HG02642 (cell line): ENCODE data around the gene C13orf46.

ENCODE experiments used
- ATAC-seq: cut with Tn5 transposase; IDR thresholded peaks from one replicate; pipeline ENCODE4 v1.9.1; 2021; ENCODE audit warnings: mild to moderate bottlenecking; ENCODE audit not compliant: unreplicated experiment, poor library complexity

C13orf46 gene

GRCh38 chr13:113958373-113958772 lies 15.5 kb downstream of the C13orf46 start:
- ATAC-seq: no peak

DNA sequence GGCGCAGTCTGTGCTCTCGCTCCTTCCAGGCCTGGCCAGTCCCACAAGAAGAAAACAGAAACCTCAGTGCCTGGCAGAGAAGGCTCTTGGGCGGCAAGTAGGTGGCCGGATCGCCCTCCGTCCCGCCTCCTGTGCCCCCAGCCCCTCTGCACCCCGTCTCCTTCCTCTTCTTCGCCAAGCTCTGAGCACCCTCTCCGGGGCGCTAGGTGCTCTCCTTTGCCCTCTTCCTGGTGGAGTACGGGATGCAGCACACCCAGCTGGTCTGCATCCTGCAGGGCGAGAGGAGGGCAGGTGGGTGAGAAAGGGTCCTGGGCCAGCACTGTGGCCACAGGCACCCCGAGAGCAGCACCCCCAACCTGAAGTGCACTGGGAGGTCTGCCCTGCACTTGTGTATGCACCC lies 17.3 kb downstream of the C13orf46 start:
- ATAC-seq: no peak

GRCh38 chr13:113955691-113956090 lies 18.2 kb downstream of the C13orf46 start:
- no peak for ATAC-seq

- no peak for ATAC-seq
Measured at GRCh38 chr13:113955235-113955634, 18.6 kb downstream of the C13orf46 start.

GRCh38 chr13:113954046-113954835 lies 19.6 kb downstream of the C13orf46 start:
- no peak for ATAC-seq

DNA sequence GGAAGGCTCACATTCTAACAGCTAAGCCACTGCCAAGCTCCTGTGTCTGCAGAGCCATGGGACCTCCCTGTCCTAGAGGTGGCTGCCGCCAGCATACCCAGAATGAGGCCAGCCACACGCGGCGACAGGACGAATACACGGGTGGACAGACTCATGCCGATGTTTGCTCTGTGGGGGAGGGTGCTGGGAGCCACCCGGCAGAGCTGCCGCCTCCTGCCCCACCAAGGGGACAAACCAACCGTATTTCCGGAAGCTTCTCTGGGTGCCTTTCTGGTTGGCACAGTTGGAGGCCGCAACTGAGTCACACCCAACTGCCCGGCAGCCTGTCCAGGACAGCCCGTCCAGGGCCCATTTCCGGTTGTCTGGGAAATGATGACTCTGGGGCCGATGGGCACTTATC lies 20.3 kb downstream of the C13orf46 start:
- no peak for ATAC-seq

- ATAC-seq: no peak
Measured at GRCh38 chr13:113952983-113953520, 20.8 kb downstream of the C13orf46 start.

DNA sequence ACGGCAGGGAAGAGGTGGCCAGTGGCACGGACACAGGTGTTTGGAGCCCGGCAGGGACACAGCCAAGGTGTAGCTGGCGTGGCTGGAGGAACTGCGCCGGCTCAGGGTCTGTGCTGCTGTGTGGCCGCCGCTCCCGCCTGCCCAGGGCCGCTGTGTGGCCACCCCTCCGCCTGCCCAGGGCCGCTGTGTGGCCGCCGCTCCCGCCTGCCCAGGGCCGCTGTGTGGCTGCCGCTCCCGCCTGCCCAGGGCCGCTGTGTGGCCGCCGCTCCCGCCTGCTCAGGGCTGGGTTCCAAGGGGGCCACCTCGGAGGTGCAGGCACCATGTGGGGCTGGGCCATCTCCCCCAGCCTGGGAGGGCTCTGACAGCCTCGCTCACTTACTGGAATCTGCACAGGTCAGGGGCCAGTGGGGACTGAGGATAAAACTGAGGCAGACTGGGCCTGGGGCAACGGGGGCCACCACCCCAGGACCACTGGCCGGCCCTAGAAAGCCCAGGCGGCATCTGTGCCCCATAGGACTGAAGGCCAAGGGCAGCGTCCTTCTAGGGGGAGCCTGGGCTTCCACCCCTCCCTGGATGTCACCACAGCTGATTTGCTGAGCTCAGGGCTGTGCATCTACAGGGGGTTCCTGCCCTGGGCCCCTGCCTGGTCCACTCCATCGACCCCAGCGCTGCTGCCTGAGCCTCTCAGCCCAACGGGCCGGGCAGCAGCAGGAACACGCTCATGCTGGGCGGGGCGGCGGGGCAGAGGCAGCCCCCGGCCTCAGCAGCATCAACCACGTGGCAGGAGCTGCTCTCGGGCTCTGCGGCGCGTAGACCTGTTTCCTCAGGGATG lies 21.5 kb downstream of the C13orf46 start:
- ATAC-seq: no peak

GRCh38 chr13:113951246-113951999 lies 22.5 kb downstream of the C13orf46 start:
- peak; percentile 74 for ATAC-seq

- ATAC-seq: peak; percentile 31
Measured at GRCh38 chr13:113950451-113951245, 23.2 kb downstream of the C13orf46 start.

GRCh38 chr13:113949546-113949945 lies 24.3 kb downstream of the C13orf46 start:
- ATAC-seq: no peak

DNA sequence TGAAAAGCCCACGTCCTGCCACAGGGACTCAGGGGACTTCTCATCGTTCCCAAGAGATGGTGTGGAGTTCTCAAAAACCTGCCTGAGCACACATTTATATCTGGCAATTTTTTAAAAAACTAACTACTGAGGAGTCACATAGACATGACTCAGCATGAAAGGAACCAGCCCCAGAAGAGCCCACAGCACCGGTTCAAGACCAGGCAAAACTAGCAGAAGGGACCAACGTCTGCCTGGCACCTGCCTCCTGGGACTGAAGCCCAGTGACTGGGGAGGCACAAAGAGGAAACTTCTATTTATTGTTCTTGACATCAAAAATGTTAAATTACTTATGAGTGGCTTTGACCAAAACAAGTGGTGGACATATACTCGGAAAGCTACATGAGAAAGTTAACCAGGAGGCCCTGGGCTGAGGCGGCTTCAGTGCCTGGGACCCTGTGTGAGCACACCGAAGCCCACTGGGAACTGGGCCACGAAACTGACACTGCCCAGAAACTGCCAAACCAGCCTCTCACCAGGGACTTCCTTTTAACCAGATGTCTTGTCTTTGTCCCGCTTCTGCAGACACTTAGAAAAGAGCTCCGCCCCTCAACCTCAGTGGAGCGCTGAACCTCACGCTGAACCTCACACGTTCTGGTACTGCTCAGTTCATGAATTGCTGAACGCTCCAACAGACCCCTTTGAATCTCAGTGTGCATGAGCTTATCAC lies 25.7 kb downstream of the C13orf46 start:
- ATAC-seq: no peak

DNA sequence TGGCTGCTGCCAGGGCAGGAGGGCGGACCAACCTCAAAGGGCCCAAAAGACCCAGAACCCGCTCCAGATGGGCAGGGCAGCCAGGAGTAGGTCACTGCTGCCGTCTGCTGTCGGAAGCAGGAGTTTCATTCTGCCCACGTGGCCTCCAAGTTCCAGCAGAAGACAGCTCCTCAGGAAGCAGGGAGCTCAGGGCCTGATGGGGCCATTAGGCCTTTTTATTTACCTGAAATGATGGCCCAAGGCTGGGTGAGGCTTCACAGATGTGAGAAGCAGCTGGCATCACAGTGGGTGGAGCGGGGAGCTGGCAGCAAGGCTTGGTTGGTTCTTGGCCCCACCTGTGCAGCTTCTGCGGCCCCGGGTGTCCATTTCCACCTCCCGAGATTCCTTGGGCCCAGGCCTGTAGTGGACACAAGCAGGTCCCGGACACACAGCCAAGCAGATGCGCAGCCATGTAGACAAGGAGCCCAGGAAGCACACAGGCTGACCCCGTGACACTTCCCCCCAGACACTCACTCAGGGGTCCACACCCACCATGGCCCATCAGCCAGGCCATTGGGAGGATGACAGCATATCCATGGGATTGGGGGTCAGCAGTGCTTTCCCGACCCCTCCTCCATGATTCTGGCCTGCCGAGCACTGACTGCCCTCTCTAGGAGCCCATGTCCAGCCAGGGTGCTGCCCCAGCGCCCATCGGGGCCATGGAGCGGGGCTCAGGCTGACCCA lies 26.4 kb downstream of the C13orf46 start:
- no peak for ATAC-seq

DNA sequence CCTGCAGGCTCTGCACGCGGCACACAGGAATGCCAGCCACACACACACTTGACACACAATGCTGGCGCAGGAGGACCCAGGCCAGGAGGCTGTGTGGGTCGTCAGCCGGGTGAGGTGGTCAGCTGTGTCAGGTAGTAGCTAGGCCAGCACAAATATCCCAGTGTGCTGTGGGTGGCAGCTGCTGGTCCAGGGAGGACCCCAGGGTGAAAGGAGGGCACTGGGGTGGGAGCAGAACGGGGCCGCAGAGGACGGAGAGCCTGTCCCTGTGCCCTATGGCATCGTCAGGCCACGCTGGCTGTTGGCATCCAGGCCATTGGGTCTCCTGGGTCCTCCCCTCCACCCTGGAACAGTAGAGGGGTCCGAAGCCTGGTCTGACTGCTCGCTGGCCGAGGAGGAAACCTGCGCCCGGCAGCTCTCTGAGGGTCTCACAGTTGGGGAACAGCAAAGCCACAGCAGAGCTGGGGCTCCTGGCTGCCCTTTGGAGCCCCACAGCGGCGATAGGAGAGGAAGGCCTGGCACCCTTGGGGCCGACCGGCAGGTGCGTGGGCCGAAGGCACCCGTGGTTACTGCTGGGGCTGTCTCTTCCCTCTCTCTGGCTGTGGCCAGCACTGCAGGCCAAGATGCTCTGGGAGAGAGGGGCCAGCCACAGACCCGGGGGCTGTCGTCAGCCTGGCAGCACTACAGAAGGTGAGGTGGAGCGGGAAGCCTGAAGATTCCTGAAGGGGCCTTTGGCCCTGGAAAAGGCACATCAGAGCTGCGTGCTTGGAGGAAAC lies 27.3 kb downstream of the C13orf46 start:
- ATAC-seq: no peak

DNA sequence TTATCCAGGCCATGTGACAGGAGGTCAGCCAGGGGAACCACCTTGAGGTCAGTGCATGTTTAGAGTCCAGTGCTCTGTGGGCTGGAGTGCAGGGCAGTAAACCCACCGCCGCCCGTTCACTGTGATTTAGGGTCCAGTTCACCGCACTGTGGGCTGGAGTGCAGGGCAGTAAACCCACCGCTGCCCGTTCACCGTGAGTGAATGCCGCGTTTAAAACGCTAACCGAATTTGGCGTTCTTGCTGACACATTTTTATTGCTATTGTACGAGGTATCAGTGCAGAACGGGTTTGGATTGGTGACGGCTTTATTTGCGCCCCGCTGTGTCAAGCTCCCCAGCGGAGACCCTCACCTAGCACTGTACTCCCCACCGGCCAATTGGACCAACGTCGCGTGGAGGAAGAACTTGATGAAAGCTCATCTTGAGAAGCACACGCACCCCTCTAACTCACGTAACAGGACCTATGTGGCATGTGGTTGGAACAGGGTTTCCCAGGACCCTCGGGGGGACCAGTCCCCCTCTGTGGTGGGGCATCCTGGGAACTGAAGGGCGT lies 27.9 kb downstream of the C13orf46 start:
- ATAC-seq: no peak

GRCh38 chr13:113943821-113944565 lies 29.9 kb downstream of the C13orf46 start:
- no peak for ATAC-seq

- ATAC-seq: no peak
Measured at GRCh38 chr13:113942591-113943103, 31.2 kb downstream of the C13orf46 start.
